ENCODE results near the gene GRIN3B.

GRCh38 chr19:995051-995827 lies 5.0 kb upstream of the GRIN3B start:
- no peak for TF ChIP-seq CTCF (IDR thresholded peaks at IDR 0.05)
- no peak for TF ChIP-seq POLR2A (IDR thresholded peaks at IDR 0.05)
